GM13976 (cell line): ENCODE results near the gene USP37.
"Not testable (repeated sequence)": the region's sequence is repeated elsewhere in the genome, so short reads cannot be mapped to it uniquely, and the experiment has no call there.

Experiments used
- DNase-seq: peaks from one replicate; pipeline ENCODE4 v3.0.0; 2012; ENCODE audit warnings: low spot score
- in situ Hi-C: fragments of 300-500 bp; cut with MboI; formaldehyde crosslinking; loops from one replicate; pipeline ENCODE4 v1.12.0; 2022; ENCODE audit warnings: low sequenced_read_pairs, mixed read lengths, inconsistent platforms; ENCODE audit not compliant: unreplicated experiment
- TF ChIP-seq, protein P1 (sequence below): IDR thresholded peaks from 2 replicates; pipeline ENCODE4 v1.5.1; 2012; ENCODE audit warnings: borderline replicate concordance, mild to moderate bottlenecking; ENCODE audit not compliant: insufficient read depth; ENCODE audit errors: extremely low read depth, missing control alignments, control extremely low read depth

USP37 gene

DNA sequence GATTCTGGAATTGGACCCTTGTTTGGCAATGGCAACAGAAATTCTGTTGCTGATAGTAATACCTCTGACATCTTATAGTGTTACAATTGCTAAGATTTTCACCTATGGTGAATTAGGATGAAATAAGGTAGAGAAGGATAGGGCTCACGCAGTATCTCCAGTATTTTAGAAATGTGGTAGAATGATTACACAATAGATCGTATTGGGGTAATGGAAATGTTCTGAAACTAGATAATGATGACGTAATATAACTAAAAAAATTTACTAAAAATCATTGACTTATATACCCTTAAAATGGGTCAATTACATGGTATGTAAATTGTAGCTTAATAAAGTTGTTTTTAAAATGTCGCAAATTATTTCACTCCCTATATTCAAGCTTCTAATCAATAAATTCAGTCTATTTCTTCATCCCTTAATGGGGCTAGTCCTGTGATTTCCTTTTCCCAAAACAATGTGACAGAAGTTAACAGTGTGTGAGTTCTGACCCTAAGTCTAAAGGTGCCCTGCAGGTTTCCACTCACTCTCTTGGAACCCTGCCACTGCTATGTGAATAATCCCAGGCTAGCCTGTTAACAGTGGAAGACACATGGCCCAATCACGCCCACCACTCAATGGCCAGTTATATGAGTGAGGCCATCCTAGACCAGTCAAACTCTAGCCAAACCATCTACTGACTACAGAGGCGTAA lies 31.2 kb downstream of the USP37 start:
- DNase-seq = no peak
- in situ Hi-C loops = no loop called here
- TF ChIP-seq, protein P1, sequence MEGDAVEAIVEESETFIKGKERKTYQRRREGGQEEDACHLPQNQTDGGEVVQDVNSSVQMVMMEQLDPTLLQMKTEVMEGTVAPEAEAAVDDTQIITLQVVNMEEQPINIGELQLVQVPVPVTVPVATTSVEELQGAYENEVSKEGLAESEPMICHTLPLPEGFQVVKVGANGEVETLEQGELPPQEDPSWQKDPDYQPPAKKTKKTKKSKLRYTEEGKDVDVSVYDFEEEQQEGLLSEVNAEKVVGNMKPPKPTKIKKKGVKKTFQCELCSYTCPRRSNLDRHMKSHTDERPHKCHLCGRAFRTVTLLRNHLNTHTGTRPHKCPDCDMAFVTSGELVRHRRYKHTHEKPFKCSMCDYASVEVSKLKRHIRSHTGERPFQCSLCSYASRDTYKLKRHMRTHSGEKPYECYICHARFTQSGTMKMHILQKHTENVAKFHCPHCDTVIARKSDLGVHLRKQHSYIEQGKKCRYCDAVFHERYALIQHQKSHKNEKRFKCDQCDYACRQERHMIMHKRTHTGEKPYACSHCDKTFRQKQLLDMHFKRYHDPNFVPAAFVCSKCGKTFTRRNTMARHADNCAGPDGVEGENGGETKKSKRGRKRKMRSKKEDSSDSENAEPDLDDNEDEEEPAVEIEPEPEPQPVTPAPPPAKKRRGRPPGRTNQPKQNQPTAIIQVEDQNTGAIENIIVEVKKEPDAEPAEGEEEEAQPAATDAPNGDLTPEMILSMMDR = no peak

DNA sequence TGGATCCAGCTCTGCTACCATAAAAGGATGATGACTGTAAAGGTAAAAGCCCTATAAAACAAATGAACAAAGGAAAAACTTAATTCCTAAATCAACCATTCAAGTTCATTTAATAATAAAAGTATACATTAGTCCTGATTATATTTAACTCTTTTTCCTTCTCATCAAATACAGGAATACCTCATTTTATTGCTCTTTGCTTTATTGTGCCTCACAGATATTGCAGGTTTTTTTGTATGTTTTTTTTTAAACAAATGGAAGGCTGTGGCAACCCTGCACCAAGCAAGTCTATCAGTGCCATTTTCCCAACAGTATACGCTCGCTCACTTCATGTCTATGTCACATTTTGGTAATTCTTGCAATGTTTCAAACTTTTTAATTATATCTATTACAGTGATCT lies 38.2 kb downstream of the USP37 start:
- TF ChIP-seq, protein P1 = no peak
- in situ Hi-C loops = no loop called here
- DNase-seq = no peak

DNA sequence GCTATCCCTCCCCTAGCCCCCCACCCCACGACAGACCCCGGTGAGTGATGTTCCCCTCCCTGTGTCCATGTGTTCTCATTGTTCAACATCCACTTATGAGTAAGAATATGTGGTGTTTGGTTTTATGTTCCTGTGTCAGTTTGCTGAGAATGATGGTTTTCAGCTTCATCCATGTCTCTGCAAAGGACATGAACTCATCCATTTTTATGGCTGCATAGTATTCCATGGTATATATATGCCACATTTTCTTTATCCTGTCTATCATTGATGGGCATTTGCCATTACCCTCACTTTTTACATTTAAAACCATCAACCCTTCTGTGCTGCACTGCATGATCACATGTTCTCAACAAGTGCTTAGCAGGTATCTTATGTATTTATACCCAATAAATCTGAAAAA lies 39.7 kb downstream of the USP37 start:
- in situ Hi-C loops = not testable (repeated sequence)

DNA sequence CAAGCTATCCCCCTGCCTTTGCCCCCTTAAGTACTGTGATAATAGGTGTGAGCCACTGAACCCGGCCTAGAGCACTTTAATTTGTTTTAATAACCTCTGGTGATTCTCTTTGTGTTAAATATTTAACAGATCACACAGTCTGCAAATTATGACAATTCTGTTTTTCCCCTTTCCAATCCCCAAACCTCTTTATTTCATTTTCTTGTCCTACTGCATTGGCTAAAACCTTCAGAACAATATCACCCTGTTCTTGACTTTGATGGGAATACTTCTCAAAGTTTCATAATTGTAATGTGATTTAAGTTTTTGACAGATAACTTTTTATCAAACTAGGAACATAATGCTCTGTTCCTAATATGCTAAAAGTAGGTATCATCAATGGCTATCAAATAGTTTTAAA lies 44.5 kb downstream of the USP37 start:
- TF ChIP-seq, protein P1 = no peak
- in situ Hi-C loops = no loop called here

More for the DNA sequence above, 39.7 kb downstream of the USP37 start:
- not testable (repeated sequence) for DNase-seq

DNA sequence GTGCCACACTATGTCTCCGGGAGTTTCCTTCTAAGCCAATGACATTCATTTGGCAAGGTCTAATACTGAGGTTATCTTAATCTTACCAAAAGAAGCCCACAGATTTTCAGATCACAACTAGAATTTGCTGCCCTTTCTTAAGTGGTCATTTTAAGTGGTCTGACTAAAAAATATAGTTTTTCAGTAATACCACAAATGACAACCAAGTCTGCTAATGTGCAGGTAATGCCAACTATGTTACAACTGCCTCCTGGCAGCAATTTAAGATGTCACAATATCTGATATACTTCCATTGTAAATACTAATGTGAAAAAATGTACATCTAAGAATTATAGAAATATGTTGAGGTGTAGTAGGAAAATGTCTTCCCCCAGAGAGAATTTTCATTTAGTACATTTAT lies 49.3 kb downstream of the USP37 start:
- TF ChIP-seq, protein P1 = no peak
- DNase-seq = no peak
- in situ Hi-C loops = no loop called here

More for the DNA sequence above, 44.5 kb downstream of the USP37 start:
- no peak for DNase-seq

DNA sequence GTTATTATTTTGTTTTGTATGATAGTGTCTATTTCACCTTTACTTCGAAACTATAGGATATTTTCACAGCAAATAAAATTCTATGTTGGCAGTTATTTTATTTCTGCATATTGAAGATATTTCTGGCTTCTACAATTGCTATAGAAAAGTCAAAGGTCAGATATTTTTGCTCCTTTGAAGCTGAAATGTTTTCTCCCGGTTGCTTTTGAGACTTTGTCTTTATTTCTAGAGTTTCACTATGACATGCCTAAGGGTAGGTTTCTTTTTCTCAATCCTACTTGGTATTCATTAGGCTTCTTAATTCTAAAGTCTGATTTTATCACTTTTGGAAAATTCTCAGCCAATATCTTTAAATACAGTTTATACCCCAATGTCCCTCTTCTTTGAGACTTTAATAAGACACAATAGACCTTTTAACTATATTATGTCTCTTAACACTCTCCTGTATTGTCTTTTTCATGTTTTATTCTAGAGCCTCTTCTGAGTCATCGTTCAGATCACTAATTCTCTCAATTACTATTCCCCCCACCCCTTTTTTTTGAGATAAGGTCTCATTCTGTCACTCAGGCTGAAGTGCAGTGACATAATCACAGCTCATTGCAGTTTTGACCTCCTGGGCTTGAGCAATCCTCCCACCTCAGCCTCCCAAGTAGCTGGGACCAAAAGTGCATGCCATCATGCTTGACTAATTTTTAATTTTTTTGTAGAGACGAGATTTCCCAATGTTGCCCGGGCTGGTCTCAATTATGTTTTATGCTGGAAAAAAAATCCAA lies 50.5 kb downstream of the USP37 start:
- in situ Hi-C loops = no loop called here
- TF ChIP-seq, protein P1 = no peak
- DNase-seq = peak; percentile 47

DNA sequence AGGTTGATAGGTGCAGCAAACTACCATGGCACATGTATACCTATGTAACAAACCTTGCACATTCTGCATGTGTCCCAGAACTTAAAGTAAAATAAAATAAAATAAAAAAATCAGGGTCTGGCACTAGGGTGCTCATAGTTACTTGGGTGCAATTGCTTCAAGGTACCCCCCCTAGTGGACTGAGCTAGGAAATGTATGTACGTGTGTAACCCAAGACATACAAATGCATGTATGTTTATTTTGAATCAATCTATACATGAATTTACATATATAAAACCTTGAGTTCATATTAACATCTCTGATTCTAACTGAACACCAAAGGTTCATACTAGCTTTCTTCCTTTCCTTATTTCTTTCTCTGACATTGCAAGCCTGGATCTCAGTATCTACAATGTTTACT lies 51.5 kb downstream of the USP37 start:
- TF ChIP-seq, protein P1 = no peak
- no peak for DNase-seq
- in situ Hi-C loops = no loop called here
